Astrocyte of the spinal cord (primary cell): ENCODE results near the gene MAML3.

Experiments used
- DNase-seq: peaks from one replicate; pipeline ENCODE4 v3.0.0; 2011; ENCODE audit warnings: low read depth, low spot score
- H3K4me3 ChIP-seq: 2 replicates; pipeline ENCODE4 v1.5.1; 2011; ENCODE audit warnings: low read depth, mild to moderate bottlenecking, low read length, moderate library complexity
- in situ Hi-C: cut with HindIII; loops from 2 replicates; pipeline ENCODE4 v1.10.0; 2017; ENCODE audit warnings: low sequenced_read_pairs
- TF ChIP-seq, protein P1 (sequence below): IDR thresholded peaks from 2 replicates; pipeline ENCODE4 v1.5.1; 2012; ENCODE audit warnings: low read depth, mild to moderate bottlenecking, low read length, inconsistent platforms

The MAML3 gene

DNA sequence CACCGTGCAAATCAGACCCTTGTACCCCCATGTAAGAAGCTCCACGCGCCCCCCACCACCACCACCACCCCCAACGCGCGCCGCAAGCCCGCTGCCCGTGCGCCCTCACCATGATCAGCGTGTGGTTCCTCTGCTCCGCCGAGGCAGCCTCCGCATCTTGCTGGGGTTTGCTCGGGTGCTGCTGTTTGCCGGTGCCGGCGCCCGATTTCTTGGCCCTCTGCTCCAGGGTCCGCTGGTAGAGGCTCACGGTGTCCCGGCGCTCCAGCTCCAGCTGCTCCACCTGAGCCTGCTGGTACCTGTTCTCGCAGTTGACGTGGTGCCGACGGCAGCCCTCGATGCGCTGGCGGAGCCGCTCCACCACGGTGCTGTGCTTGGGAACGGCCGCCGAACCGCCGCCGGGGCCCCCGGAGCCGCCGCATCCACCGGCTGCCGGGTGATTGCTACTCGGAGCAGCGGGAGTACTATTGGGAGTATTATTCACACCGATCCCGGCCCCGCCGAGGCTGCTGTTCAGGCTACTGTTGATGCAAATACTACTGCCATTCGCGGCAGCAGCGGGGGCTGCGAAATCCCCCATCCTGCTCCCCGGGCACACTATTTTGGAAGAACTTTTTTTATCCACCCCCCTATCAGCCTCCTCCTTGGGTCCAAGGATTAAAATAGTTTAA is 1.1 kb downstream of the MAML3 start:
- peak; percentile 61 for DNase-seq
- H3K4me3 ChIP-seq = peak overlapping the region; percentile 86
- TF ChIP-seq, protein P1, sequence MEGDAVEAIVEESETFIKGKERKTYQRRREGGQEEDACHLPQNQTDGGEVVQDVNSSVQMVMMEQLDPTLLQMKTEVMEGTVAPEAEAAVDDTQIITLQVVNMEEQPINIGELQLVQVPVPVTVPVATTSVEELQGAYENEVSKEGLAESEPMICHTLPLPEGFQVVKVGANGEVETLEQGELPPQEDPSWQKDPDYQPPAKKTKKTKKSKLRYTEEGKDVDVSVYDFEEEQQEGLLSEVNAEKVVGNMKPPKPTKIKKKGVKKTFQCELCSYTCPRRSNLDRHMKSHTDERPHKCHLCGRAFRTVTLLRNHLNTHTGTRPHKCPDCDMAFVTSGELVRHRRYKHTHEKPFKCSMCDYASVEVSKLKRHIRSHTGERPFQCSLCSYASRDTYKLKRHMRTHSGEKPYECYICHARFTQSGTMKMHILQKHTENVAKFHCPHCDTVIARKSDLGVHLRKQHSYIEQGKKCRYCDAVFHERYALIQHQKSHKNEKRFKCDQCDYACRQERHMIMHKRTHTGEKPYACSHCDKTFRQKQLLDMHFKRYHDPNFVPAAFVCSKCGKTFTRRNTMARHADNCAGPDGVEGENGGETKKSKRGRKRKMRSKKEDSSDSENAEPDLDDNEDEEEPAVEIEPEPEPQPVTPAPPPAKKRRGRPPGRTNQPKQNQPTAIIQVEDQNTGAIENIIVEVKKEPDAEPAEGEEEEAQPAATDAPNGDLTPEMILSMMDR = no peak
- in situ Hi-C loops = no loop called here

DNA sequence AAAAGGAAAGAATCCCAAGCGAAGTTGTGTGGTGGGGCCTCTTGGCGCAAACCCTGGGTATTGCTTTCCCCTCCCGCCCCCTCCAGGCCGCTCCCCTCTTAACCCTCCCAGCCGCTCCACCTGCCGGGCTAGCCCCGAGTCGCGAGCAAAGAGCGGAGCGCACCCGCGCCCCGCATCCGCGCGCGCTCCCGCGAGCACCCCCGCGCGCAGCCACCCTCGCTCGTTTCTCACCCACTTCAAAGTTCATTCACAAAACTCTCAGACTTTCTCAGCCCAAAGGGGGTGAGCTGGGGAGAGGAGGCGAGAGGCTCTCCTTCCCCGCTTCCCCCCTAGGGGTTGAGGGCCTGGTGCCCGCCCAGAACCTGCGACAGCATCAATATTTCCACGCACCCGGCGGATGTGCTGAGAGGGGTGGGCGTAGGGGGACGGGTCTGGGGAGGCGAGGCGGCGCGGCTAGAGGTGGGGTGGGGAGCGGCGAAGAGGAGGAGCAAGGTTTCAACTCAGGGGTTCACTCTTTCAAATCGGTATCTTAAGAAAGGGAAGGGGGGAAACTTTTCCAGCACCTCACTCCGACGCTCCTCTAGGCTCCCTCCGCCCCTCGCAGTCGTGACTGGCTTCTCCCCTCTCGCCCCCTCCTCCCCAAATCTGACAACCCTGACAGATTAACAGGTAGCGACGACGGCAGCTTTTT is 1.8 kb downstream of the MAML3 start:
- TF ChIP-seq, protein P1 = peak; percentile 21
- DNase-seq = no peak
- H3K4me3 ChIP-seq = peak overlapping the region; percentile 86
- in situ Hi-C loops = no loop called here

DNA sequence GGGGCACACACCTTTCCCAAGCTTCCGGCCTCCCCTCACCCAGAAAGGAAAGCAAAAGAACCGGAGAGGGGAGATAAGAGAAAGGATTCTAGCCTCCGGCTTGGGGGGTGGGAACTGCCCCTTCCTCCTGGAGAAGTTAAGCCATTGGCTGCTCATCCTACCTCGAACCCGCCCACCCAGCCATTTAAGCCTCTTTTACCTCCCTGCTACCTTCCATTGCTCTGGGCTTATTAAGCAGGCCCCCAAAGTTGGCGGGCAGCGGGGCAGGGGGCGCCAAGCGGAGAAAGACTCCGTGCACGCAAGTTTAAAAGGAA is 2.3 kb downstream of the MAML3 start:
- in situ Hi-C loops = no loop called here
- TF ChIP-seq, protein P1 = no peak
- peak; percentile 94 for DNase-seq
- H3K4me3 ChIP-seq = peak overlapping the region; percentile 86

DNA sequence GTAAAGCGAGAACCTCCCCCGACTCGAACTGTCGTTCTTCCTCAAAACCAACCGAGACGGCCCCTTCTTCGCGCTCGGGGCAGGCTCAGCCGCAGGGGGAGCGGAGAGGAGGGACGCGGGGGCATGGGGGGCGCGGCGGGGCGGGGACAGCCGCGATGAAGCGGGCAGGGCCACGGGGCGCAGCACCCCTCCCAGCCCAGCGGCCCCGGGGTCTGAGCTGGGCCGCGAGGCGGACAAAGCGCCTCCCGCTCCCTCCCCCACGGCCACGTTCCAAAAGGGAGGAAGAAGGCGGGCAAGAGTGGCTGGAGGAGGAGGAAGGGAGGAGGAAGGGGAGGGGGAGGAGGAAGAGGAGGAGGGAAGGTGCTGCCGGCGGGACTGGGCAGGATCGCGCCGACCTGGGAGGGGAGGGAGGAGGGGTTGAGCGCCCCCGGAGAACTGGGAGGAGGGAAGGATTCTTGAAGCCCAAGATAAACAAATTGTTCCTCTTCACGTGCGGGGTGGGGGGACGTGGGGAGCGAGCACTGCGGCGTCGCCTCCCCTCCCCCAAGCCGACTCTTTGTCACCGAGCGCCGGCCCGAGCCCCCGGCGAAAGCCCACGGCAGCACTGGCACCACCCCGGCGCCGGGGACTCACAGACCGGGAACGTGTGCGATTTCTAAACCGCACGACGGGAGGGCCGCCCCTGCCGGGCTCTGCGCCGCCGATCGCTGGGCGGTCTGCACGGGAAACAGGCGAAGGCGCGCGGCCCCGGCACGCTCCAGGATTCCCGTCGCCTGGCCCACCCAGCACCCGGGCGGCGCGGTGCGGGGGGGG is 2.9 kb downstream of the MAML3 start:
- peak; percentile 97 for DNase-seq
- in situ Hi-C loops = no loop called here
- H3K4me3 ChIP-seq = peak overlapping the region; percentile 86
- TF ChIP-seq, protein P1 = no peak

DNA sequence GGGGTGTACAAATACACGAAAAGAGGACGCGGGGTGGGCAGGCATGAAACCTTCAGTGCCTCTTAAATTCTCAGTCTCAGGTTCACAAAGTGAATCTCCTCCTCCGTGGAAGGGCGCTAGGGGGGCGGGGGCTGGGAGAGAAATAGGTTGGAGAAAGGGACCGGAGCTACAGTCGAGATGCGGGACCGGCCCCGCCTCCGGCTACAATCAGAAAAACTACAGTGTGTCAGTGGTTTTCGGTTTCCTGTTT is 3.4 kb downstream of the MAML3 start:
- H3K4me3 ChIP-seq = peak overlapping the region; percentile 86
- in situ Hi-C loops = no loop called here
- TF ChIP-seq, protein P1 = no peak
- DNase-seq = no peak

DNA sequence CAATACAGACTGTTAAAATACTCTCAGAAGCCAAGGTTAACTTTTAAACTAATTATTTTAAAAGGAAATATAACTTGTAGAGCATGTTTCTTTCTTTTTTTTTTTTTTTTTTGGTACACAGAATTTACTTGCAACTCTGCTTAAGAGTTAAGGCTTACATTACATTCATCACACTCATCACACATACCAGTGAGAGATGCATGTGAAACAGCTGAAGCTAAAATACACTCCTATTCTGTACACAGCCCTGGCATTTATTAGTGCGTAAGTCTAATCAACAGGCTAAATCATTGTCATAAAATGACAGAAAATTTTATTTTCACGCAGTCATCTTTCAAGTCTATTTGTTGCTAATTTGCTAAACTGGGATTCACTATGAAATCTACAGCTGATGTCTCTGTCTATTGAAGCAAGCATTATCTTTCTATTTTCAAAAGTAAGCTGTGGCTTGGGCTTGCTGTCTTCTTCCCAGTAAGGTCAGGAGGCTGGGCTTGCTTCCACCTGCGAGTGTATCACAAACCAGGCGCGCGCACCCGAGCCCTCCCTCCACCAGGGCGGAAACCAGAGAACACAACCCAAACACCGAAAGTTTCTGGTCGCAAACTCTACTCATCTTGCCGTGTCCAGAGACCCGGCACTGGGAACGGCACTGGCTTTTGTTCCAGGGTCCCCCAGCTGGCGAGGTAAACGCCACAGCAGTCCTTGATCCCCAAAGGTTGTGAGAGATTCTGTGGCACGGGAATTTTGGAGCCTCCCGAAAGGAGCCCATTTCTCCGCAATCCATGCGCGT is 3.9 kb downstream of the MAML3 start:
- H3K4me3 ChIP-seq = peak overlapping the region; percentile 86
- TF ChIP-seq, protein P1 = peak; percentile 7
- peak; percentile 60 for DNase-seq
- in situ Hi-C loops = no loop called here
